Nephron (organoid): ENCODE measurements around the gene RAB20.

Experiments used
- H3K27ac Mint-ChIP-seq, 3 experiments: 2 replicates each; pipeline ENCODE4 v1.8.0; 2020; ENCODE audit warnings: mixed read lengths in 3 of 3, mild to moderate bottlenecking in 2 of 3, moderate library complexity in 1 of 3
- H3K27me3 Mint-ChIP-seq: 2 replicates; pipeline ENCODE4 v1.8.0; 2021; ENCODE audit warnings: low read depth, mild to moderate bottlenecking, moderate library complexity, mixed read lengths
- H3K36me3 Mint-ChIP-seq: 2 replicates; pipeline ENCODE4 v1.8.0; 2020; ENCODE audit warnings: low read depth, mixed read lengths
- H3K4me1 Mint-ChIP-seq: 2 replicates; pipeline ENCODE4 v1.8.0; 2020; ENCODE audit warnings: mixed read lengths
- H3K4me3 Mint-ChIP-seq, 3 experiments: 2 replicates each; pipeline ENCODE4 v1.8.0; 2020; ENCODE audit warnings: mild to moderate bottlenecking in 3 of 3, mixed read lengths in 3 of 3, moderate library complexity in 2 of 3
- H3K9me3 Mint-ChIP-seq: 2 replicates; pipeline ENCODE4 v1.8.0; 2020; ENCODE audit warnings: mixed read lengths
- TF ChIP-seq, protein P1 (sequence below), 3 experiments: fragments of 200-600 bp; sonication (generic); IDR thresholded peaks; one replicate each; pipeline ENCODE4 v1.5.0; 2021; ENCODE audit warnings: antibody characterized with exemption in 3 of 3; ENCODE audit not compliant: unreplicated experiment in 3 of 3

The RAB20 gene

GRCh38 chr13:110555601-110556223 is 5.8 kb downstream of the RAB20 start:
- no peak overlapping the region for H3K27ac Mint-ChIP-seq
- peaks cover 14% of the 10 kb centered on the region for H3K4me1 Mint-ChIP-seq
- TF ChIP-seq, protein P1, sequence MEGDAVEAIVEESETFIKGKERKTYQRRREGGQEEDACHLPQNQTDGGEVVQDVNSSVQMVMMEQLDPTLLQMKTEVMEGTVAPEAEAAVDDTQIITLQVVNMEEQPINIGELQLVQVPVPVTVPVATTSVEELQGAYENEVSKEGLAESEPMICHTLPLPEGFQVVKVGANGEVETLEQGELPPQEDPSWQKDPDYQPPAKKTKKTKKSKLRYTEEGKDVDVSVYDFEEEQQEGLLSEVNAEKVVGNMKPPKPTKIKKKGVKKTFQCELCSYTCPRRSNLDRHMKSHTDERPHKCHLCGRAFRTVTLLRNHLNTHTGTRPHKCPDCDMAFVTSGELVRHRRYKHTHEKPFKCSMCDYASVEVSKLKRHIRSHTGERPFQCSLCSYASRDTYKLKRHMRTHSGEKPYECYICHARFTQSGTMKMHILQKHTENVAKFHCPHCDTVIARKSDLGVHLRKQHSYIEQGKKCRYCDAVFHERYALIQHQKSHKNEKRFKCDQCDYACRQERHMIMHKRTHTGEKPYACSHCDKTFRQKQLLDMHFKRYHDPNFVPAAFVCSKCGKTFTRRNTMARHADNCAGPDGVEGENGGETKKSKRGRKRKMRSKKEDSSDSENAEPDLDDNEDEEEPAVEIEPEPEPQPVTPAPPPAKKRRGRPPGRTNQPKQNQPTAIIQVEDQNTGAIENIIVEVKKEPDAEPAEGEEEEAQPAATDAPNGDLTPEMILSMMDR (IDR thresholded peaks at IDR 0.05; ENCODE audit: unreplicated experiment in 3 of 3), result no peak

GRCh38 chr13:110554946-110555345 is 6.6 kb downstream of the RAB20 start:
- Mint-ChIP-seq H3K4me3 (no peak overlapping the region), H3K4me1 (peaks cover 10% of the 10 kb centered on the region), H3K9me3 (peaks cover 10% of the 10 kb centered on the region), H3K27ac (no peak overlapping the region), H3K27me3 (peaks cover 22% of the 10 kb centered on the region), H3K36me3 (peaks cover 8% of the 10 kb centered on the region)
- TF ChIP-seq, protein P1 (IDR thresholded peaks at IDR 0.05; ENCODE audit: unreplicated experiment in 3 of 3), result no peak

More at GRCh38 chr13:110555601-110556223, 5.8 kb downstream of the RAB20 start:
- Mint-ChIP-seq H3K9me3 (peaks cover 10% of the 10 kb centered on the region), H3K27me3 (peaks cover 29% of the 10 kb centered on the region), H3K36me3 (peaks cover 8% of the 10 kb centered on the region), H3K4me3 (no peak overlapping the region)

DNA sequence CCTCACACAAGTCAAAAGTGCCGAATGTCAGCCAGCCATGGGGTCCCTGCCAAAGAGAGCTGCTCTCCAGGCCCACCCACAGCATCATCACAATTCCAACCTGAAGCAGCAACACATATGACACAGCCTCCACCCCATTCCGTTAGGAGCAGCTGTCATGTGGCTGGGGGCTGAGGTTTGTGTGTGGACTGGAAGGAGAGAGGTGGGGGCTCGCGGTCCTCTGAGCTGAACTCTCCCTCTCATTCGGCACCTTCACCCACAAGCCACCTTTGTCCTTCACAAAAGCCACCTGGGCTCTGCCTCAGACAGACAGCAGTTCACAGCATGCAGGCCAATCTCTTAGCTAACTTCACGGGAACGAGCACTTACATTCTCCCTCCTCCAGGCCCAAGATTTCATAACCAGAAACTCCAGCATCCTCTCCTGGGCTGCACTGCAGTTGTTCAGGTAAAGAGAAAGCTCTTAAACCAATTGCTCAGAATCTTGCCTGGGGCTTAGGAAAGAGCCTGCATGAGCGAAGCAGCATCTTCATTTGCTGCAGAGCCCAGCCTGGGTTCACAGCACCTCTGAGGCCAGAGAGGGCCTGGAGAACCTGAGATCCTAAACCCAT is 7.2 kb downstream of the RAB20 start:
- H3K4me3 Mint-ChIP-seq, result no peak overlapping the region
- peaks cover 16% of the 10 kb centered on the region for H3K27me3 Mint-ChIP-seq
- TF ChIP-seq, protein P1 (IDR thresholded peaks at IDR 0.05; ENCODE audit: unreplicated experiment in 3 of 3), result no peak
- H3K4me1 Mint-ChIP-seq, result peaks cover 10% of the 10 kb centered on the region
- peaks cover 9% of the 10 kb centered on the region for H3K9me3 Mint-ChIP-seq
- H3K27ac Mint-ChIP-seq, result no peak overlapping the region
- peaks cover 8% of the 10 kb centered on the region for H3K36me3 Mint-ChIP-seq

DNA sequence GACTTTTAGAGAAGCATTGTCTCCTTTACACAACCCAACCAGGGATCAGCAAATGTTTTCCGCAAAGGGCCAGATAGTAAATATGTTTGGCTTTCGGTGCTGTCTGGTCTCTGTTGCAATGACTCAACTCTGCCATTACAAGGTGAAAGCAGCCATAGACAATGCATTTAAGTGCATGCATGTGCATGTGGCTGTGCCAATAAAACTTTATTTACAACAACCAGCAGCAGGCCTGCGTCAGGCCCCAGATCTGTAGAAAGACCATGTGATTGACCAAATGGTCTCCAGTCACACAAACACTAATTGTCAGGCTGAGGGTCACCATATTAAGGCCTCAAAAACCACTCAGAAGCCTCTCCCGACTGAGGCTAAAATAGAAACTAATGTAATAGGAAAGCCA is 8.1 kb downstream of the RAB20 start:
- Mint-ChIP-seq H3K36me3 (peaks cover 8% of the 10 kb centered on the region), H3K27ac (no peak overlapping the region), H3K27me3 (peaks cover 10% of the 10 kb centered on the region), H3K9me3 (peaks cover 7% of the 10 kb centered on the region), H3K4me3 (no peak overlapping the region), H3K4me1 (peaks cover 10% of the 10 kb centered on the region)
- TF ChIP-seq, protein P1 (IDR thresholded peaks at IDR 0.05; ENCODE audit: unreplicated experiment in 3 of 3), result no peak

- H3K27me3 Mint-ChIP-seq, result peaks cover 10% of the 10 kb centered on the region
- TF ChIP-seq, protein P1 (IDR thresholded peaks at IDR 0.05; ENCODE audit: unreplicated experiment in 3 of 3), result no peak
- H3K4me1 Mint-ChIP-seq, result peaks cover 10% of the 10 kb centered on the region
- H3K9me3 Mint-ChIP-seq, result peaks cover 7% of the 10 kb centered on the region
- H3K27ac Mint-ChIP-seq, result no peak overlapping the region
- no peak overlapping the region for H3K4me3 Mint-ChIP-seq
- peaks cover 8% of the 10 kb centered on the region for H3K36me3 Mint-ChIP-seq
These were observed 8.8 kb downstream of the RAB20 start for GRCh38 chr13:110552767-110553166.

DNA sequence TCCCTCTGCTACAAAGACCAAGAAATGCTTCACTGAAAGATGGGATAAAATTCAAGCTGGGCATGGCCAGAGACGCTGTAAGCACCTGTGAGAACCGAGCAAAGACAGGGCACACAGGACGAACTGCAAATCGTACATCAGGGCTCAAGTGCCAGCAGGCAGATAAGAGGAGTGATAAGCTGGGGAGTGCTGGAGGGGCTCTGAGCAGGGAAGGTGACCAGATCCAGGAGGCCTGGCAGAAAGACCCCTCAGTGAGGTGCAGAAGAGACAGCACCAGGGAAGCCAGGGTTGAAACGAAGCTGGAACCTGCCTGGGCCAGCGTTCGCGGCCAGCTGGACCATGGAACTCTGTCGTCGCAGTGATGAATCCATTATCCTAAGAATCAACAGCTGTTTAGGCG is 10.2 kb downstream of the RAB20 start:
- Mint-ChIP-seq H3K9me3 (peaks cover 2% of the 10 kb centered on the region), H3K36me3 (peaks cover 7% of the 10 kb centered on the region), H3K4me1 (peaks cover 10% of the 10 kb centered on the region), H3K27me3 (peaks cover 6% of the 10 kb centered on the region), H3K27ac (no peak overlapping the region), H3K4me3 (no peak overlapping the region)
- TF ChIP-seq, protein P1 (IDR thresholded peaks at IDR 0.05; ENCODE audit: unreplicated experiment in 3 of 3), result no peak
